ENCODE results near the gene UCKL1.
"Not testable (repeated sequence)": the region's sequence is repeated elsewhere in the genome, so short reads cannot be mapped to it uniquely, and the experiment has no call there.

Gene UCKL1

GRCh38 chr20:63972312-63973159 lies 16.3 kb upstream of the UCKL1 start:
- DNase-seq (ENCODE audit: low spot score) = no peak

- DNase-seq (ENCODE audit: low spot score) = not testable (repeated sequence)
Observed at GRCh38 chr20:63971960-63972311, 15.7 kb upstream of the UCKL1 start.

- DNase-seq (ENCODE audit: low spot score) = no peak
Observed at GRCh38 chr20:63970714-63971431, 14.7 kb upstream of the UCKL1 start.

- DNase-seq (ENCODE audit: low spot score) = no peak
Observed at GRCh38 chr20:63969838-63970713, 13.9 kb upstream of the UCKL1 start, which contains the start of gene ZNF512B. ZNF512B (minus strand) TSS chr20:63969930; CDS start chr20:63967950, 1,980 bp downstream.

GRCh38 chr20:63968928-63969760 lies 12.9 kb upstream of the UCKL1 start:
- DNase-seq (ENCODE audit: low spot score) = no peak

GRCh38 chr20:63968136-63968927 lies 12.1 kb upstream of the UCKL1 start:
- DNase-seq (ENCODE audit: low spot score) = no peak

GRCh38 chr20:63967330-63968135 lies 11.3 kb upstream of the UCKL1 start:
- DNase-seq (ENCODE audit: low spot score) = no peak

GRCh38 chr20:63966944-63967322 lies 10.7 kb upstream of the UCKL1 start:
- DNase-seq (ENCODE audit: low spot score) = no peak

GRCh38 chr20:63966172-63966943 lies 10.1 kb upstream of the UCKL1 start:
- DNase-seq (ENCODE audit: low spot score) = no peak

GRCh38 chr20:63964412-63964811 lies 8.2 kb upstream of the UCKL1 start:
- no peak for DNase-seq (ENCODE audit: low spot score)

GRCh38 chr20:63963784-63964301 lies 7.6 kb upstream of the UCKL1 start:
- no peak for DNase-seq (ENCODE audit: low spot score)

- DNase-seq (ENCODE audit: low spot score) = no peak
Observed at GRCh38 chr20:63963348-63963741, 7.1 kb upstream of the UCKL1 start.

- no peak for DNase-seq (ENCODE audit: low spot score)
Observed at GRCh38 chr20:63962426-63963347, 6.5 kb upstream of the UCKL1 start.

GRCh38 chr20:63961664-63962425 lies 5.6 kb upstream of the UCKL1 start:
- DNase-seq (ENCODE audit: low spot score) = no peak

GRCh38 chr20:63960654-63961621 lies 4.7 kb upstream of the UCKL1 start:
- not testable (repeated sequence) for DNase-seq (ENCODE audit: low spot score)

GRCh38 chr20:63959699-63960075 lies 3.5 kb upstream of the UCKL1 start:
- DNase-seq (ENCODE audit: low spot score) = no peak

Measured in cerebellar cortex (tissue), 1 donor.